ENCODE measurements around the gene SBF2. TPM values are rescaled to one million over a fixed set of nuclear protein-coding genes. Genes with fewer than 3 reads are reported as not detected.
"Not testable (repeated sequence)": the region's sequence is repeated elsewhere in the genome, so short reads cannot be mapped to it uniquely, and the experiment has no call there.

The SBF2 gene
- polyA plus RNA-seq, 4 donors: 45.9 to 56.5 (median 49.8) TPM

GRCh38 chr11:10272132-10272531, 21.9 kb downstream of the SBF2 start:
- DNase-seq (ENCODE audit: low read depth in 4 of 4, low spot score in 3 of 4): no peak

DNA sequence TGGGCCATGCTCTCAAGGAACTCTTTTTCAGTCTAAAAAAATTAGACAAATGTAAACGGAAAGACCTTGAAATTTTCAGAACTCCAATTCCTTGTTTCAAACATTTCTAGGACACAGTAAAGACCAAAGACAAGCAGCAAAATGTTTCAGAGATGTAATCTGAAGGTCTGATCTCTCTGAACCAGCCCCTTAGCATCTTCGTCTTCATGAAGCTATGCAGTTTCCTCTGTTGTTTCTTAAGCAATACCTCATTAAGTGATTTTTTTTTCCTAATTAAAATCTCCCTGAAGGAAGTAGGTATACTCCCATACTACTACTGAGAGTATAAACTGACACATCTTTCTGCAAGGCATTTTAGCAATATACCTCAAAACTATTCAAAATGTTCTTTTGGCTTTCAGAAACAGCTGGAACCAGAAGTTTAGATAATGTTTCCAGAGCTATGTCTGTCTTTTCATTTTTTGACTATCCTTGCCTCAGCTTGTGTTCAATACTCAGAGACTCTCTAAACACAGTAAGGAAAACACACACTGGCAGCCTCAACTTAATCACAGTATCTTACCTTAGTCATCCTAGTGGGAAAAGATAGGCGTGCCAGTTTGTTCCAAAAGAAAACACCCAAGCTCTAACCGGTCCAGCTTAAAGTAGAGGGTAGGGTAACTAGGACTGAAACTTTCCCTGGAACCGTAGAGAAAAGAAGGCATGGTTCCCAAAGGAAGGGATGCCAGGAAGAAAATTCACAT, 25.1 kb downstream of the SBF2 start:
- no peak for DNase-seq (ENCODE audit: low read depth in 4 of 4, low spot score in 3 of 4)

GRCh38 chr11:10267821-10268220, 26.2 kb downstream of the SBF2 start:
- no peak for DNase-seq (ENCODE audit: low read depth in 4 of 4, low spot score in 3 of 4)

DNA sequence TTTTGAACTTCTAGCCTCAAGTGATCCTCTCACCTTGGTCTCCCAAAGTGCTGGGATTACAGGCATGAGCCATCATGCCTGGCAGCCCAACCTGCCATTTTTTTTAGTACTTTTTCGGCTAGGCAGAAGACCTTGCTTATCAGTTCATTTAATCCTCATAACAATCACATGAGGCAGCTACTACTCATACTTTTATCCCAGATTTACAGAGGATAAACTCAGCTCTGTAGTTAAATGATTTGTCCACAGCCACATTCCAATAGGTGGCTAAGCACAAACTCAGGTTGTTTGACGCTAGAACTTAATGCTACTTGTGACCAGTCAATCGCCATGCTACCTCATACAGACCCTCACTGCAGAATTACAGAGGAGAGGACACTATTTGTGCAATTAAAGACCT, 28.1 kb downstream of the SBF2 start:
- DNase-seq (ENCODE audit: low read depth in 4 of 4, low spot score in 3 of 4): no peak

- not testable (repeated sequence) for DNase-seq (ENCODE audit: low read depth in 4 of 4, low spot score in 3 of 4)
Observed at GRCh38 chr11:10264716-10265115, 29.3 kb downstream of the SBF2 start.

DNA sequence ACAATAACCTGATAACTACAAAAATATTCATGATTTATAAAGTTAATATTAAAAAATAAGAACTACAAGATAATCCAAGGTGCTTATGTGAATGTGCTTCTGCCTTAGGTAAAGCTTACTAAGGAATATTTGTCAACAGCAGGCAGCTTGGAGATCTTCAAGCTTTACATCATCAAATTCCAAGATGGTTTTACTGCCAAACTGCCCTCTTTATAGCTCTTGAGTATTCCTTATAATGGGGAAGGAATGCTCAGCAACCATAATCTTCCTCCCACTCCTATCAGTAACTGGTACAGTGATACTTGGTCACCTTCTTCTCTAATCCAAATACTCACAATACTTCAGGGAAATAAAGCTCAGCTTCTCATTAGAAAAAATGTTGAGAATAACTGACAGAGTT, 30.1 kb downstream of the SBF2 start:
- no peak for DNase-seq (ENCODE audit: low read depth in 4 of 4, low spot score in 3 of 4)

GRCh38 chr11:10261821-10262220, 32.2 kb downstream of the SBF2 start:
- DNase-seq (ENCODE audit: low read depth in 4 of 4, low spot score in 3 of 4): no peak

DNA sequence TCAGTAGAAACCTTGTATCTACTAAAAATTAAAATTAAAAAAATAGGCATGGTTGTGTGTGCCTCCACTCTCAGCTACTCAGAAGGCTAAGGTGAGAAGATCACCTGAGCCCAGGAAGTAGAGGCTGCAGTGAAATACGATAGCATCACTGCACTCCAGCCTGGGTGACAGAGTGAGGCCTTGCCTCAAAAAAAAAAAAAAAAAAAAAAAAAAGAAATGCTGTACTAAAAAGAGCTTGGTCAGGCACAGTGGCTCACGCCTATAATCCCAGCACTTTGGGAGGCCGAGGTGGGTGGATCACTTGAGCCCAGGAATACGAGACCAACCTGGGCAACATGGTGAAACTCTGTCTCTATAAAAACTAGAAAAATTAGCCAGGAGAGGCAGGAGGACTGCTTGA, 36.5 kb downstream of the SBF2 start:
- DNase-seq (ENCODE audit: low read depth in 4 of 4, low spot score in 3 of 4): no peak

- no peak for DNase-seq (ENCODE audit: low read depth in 4 of 4, low spot score in 3 of 4)
Observed at GRCh38 chr11:10255388-10256125, 38.5 kb downstream of the SBF2 start.

DNA sequence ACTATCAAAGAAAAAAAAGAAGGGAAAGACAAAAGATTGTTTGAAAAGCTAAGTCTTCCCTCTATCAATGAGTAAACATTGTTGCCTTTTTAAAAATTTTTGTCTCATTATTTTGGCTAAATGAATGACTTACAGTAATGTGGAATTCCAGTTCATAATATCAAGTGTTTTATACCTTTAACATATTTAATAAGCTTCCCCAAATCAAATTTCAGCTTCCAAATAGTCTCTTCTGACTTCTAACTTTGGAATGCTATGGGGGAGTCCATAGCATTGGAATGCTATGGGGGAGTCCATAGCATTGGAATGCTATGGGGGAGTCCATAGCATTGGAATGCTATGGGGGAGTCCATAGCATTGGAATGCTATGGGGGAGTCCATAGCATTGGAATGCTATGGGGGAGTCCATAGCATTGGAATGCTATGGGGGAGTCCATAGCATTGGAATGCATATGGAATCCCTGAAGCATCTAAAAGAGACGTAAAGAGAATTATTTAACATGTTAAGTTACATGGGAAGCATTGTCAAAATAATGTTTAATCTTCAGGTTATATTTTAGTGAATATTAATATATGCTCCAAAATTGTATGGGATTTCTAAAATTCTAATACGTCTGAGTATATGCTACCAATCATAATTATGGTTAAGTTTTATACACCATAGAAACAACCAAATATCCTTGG, 44.4 kb downstream of the SBF2 start:
- DNase-seq (ENCODE audit: low read depth in 4 of 4, low spot score in 3 of 4): not testable (repeated sequence)

DNA sequence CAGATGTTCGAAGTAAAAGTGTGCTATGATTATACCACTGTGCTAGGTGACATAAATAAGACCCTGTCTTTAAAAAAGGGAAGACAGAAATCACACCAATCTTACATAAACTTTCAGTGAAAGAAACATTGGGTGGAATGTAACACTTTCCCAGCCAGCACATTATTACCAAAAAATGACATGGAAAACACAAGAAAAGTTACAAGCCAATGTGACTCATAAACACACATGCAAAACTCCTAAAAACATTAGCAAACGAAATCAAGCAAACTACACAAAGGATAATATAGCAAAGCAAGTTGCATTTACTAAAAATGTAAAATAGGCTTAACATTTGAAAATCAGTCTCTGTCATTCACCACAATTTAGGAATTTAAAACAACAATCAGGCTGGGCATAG, 47.0 kb downstream of the SBF2 start:
- no peak for DNase-seq (ENCODE audit: low read depth in 4 of 4, low spot score in 3 of 4)

DNA sequence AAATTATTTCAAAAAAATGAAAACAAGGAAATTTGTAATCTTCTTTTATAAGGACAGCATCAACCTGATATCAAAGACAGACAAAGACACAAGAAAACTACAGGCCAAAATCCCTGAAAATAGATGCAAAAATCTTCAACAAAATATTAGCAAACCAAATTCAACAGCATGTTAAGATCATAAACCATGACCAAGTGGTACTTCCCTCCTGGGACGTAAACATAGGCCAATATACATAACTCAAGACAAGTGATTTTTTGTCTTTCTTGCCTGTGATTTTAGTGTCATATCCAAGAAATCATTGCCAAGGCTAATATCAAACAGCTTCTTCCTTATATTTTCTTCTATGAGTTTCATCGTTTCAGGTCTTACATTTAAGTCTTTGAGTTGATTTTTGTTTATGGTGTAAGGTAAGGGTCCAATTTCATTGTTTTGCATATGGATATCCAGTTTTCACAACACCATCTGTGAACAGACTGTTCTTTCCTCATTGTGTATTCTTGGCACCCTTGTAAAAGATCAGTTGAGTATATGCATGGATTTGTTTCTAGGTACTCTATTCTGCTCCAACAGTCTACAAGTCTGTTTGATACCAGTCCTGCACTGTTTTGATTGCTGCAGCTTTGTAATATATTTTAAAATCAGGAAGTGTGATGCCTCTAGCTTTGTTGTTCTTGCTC, 50.0 kb downstream of the SBF2 start:
- DNase-seq (ENCODE audit: low read depth in 4 of 4, low spot score in 3 of 4): no peak

DNA sequence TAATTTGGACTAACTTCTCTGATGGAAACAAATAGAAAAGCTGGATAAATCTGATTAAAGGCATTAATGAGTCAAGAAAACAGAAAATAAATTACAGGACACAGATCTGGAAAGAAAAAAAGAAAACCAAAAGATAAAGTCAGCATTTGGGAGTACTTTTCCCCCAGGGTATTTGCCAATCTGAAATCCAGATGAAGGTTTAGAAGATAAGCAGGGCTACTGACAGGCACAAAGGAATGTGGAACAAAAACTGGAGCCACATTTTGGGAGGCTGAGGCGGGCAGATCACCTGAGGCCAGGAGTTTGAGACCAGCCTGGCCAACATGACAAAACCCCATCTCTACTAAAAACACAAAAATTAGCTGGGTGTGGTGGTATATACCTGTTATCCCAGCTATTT, 57.2 kb downstream of the SBF2 start:
- DNase-seq (ENCODE audit: low read depth in 4 of 4, low spot score in 3 of 4): no peak

GRCh38 chr11:10233581-10233980, 60.4 kb downstream of the SBF2 start:
- no peak for DNase-seq (ENCODE audit: low read depth in 4 of 4, low spot score in 3 of 4)

- DNase-seq (ENCODE audit: low read depth in 4 of 4, low spot score in 3 of 4): no peak
Observed at GRCh38 chr11:10232756-10233155, 61.3 kb downstream of the SBF2 start.

DNA sequence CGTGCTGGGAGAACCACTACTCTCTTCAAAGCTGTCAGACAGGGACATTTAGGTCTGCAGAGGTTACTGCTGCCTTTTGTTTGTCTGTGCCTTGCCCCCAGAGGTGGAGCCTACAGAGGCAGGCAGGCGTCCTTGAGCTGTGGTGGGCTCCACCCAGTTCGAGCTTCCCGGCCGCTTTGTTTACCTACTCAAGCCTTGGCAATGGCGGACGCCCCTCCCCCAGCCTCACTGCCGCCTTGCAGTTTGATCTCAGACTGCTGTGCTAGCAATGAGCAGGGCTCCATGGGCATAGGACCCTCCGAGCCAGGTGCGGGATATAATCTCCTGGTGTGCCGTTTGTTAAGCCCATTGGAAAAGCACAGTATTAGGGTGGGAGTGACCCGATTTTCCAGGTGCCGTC, 62.2 kb downstream of the SBF2 start:
- not testable (repeated sequence) for DNase-seq (ENCODE audit: low read depth in 4 of 4, low spot score in 3 of 4)

GRCh38 chr11:10225553-10225952, 68.5 kb downstream of the SBF2 start:
- no peak for DNase-seq (ENCODE audit: low read depth in 4 of 4, low spot score in 3 of 4)

DNA sequence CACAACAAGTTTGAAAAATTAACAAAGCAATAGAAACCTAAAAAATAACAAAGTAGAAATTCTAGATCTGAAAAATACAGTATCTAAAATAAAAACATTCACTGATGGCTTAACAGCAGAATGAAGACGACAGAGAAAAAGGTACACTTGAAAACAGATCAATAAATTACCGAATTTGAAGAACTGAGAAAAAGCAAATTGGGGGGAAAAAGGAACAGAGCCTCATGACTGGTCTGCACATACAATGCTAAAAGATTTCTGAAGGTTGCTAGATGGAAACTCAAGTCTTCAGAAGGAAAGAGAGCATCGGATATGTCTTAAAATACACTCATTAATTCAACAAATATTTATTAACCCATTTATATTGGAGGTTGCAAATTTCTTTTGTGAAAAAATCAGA, 71.6 kb downstream of the SBF2 start:
- no peak for DNase-seq (ENCODE audit: low read depth in 4 of 4, low spot score in 3 of 4)

- no peak for DNase-seq (ENCODE audit: low read depth in 4 of 4, low spot score in 3 of 4)
Observed at GRCh38 chr11:10221342-10221741, 72.7 kb downstream of the SBF2 start.

GRCh38 chr11:10211470-10211869, 82.5 kb downstream of the SBF2 start:
- no peak for DNase-seq (ENCODE audit: low read depth in 4 of 4, low spot score in 3 of 4)

GRCh38 chr11:10209326-10209725, 84.7 kb downstream of the SBF2 start:
- no peak for DNase-seq (ENCODE audit: low read depth in 4 of 4, low spot score in 3 of 4)
